Activated naive CD8-positive, alpha-beta T cell treated with anti-CD3 and anti-CD28 coated beads for 36 hours (primary cell): ENCODE data around the gene KRTAP5-7. TPM values are rescaled to one million over a fixed set of nuclear protein-coding genes. Genes with fewer than 3 reads are reported as not detected.
"Not testable (repeated sequence)": the region's sequence is repeated elsewhere in the genome, so short reads cannot be mapped to it uniquely, and the experiment has no call there.

ENCODE experiments used
- DNase-seq: peaks from one replicate; pipeline ENCODE4 v3.0.0; 2021
- H3K27ac Mint-ChIP-seq: one replicate; pipeline ENCODE4 v1.8.0; 2022; ENCODE audit warnings: mild to moderate bottlenecking, moderate library complexity, mixed read lengths
- H3K27me3 Mint-ChIP-seq: one replicate; pipeline ENCODE4 v1.8.0; 2022; ENCODE audit warnings: mild to moderate bottlenecking, mixed read lengths
- H3K36me3 Mint-ChIP-seq: one replicate; pipeline ENCODE4 v1.8.0; 2021; ENCODE audit warnings: mild to moderate bottlenecking, mixed read lengths
- H3K4me1 Mint-ChIP-seq: one replicate; pipeline ENCODE4 v1.8.0; 2021; ENCODE audit warnings: mixed read lengths
- H3K4me3 Mint-ChIP-seq: one replicate; pipeline ENCODE4 v1.8.0; 2022; ENCODE audit warnings: mild to moderate bottlenecking, moderate library complexity, mixed read lengths
- H3K9me3 Mint-ChIP-seq: one replicate; pipeline ENCODE4 v1.8.0; 2022; ENCODE audit warnings: mixed read lengths
- total RNA-seq, 2 experiments: library from RNA; stranded (reverse); gene quantifications; one replicate each; pipeline ENCODE4 v1.2.3, GENCODE V29; 2021

Gene KRTAP5-7
- total RNA-seq, 2 experiments from 2014 or later: not detected

DNA sequence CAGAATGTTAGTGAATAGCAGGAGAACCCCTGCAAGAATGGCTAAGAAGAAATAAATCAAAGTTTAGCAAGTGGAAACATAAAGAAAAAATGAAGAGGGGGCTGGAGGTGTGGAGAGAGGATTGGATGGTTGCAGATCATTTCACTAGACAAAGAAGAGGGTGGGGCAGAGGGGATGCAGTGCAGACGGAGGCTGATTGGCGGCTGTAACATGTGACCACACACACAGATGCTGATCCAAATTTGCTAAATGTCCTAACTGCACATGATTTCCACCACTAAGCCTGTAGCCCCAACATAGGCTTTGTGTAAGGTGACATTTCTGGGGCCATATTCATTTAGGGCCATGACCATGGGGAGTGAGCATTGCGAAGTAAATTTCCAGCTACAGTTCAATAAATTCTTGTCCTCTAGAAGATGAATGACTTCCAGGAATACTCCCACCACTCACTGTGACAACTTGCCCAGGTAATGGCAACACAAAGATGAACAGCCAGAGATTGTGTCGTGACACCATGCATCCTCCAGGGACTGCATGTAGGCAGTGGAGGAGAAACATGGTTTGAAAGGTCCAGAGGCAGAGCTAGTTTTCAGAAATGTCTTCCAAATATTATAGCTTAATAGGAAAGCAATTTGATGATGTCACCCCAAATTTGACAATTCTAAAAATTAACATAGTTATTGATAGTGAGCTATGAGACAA, 48.8 kb downstream of the KRTAP5-7 start:
- no peaks in the 10 kb centered on the region for H3K4me1 Mint-ChIP-seq
- no peak overlapping the region for H3K27ac Mint-ChIP-seq
- DNase-seq: no peak
- H3K36me3 Mint-ChIP-seq: no peaks in the 10 kb centered on the region
- peaks cover 4% of the 10 kb centered on the region for H3K27me3 Mint-ChIP-seq
- no peak overlapping the region for H3K4me3 Mint-ChIP-seq
- H3K9me3 Mint-ChIP-seq: no peaks in the 10 kb centered on the region

DNA sequence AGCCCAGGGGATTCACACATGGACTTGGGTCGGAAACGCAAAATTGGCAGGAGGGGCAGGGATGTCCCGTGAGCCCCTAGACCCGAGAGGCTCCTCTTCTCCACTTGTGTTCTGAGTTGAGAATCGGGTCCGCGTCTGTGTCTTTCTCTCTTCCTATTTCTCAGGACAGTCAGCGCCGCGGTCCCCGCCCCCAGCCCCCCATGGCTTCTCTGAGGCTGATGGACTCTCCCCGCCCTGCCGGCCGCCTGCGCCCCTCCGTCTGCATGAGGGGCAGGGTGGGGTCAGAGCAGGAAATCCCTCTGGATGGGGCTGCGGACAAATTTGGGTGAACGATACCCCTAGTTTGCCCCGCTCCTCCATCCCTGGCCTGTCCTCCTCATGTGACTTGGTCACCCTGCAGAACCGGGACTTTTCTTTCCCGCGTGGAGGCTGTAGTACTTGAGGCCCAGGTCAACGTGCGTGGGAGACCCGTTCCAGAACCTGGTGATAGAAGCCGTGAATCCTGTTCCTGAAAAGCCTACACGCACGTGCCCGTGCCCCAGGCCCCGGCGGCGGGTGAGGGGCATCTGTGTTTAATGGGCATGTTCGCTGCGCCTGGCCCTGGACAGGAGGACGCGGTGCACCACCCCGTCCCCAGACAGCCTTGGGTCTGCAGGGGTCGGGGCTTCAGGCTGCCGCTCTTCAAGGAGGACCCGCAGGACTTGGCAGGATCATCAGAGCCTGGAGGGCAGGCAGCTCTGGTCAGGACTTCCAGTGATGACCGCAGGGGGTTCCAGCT, 49.8 kb downstream of the KRTAP5-7 start:
- DNase-seq, H3K9me3 Mint-ChIP-seq, H3K36me3 Mint-ChIP-seq, H3K27ac Mint-ChIP-seq, H3K4me3 Mint-ChIP-seq, H3K4me1 Mint-ChIP-seq, H3K27me3 Mint-ChIP-seq: not testable (repeated sequence)

DNA sequence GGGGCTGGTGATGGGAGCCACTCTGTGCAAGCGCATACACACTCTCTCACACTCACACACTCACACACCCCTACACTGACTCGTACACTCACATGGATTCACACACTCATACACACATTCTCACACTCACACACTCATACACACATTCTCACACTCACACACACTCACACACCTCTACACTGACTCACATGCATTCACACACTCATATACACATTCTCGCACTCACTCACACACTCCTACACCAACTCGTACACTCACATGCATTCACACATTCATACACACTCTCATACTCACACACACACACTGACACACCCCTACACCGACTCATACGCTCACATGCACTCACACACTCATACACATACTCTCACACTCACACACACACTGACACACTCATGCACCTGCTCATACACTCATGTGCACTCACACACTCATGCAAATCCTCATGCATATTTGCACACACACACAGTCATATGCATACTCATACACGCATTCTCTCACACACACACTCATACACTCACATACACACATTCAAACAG, 50.5 kb downstream of the KRTAP5-7 start:
- Mint-ChIP-seq H3K36me3 (no peaks in the 10 kb centered on the region), H3K9me3 (no peaks in the 10 kb centered on the region), H3K27me3 (peaks cover 8% of the 10 kb centered on the region), H3K4me3 (no peak overlapping the region), H3K4me1 (no peaks in the 10 kb centered on the region), H3K27ac (no peak overlapping the region)
- DNase-seq: no peak

Other genes starting within 250 kb of the KRTAP5-7 start
- 10 to 100 TPM; 77.2 to 87.3 TPM for gene DHCR7, start 78.9 kb upstream of the KRTAP5-7 start, total RNA-seq
- 10 to 100 TPM; 59.9 to 66.8 TPM for gene NADSYN1, start 74.1 kb upstream of the KRTAP5-7 start, total RNA-seq
- not detected for gene KRTAP5-8, start 10.8 kb downstream of the KRTAP5-7 start, total RNA-seq
- not detected for gene KRTAP5-9, start 21.2 kb downstream of the KRTAP5-7 start, total RNA-seq
- not detected for gene KRTAP5-10, start 38.3 kb downstream of the KRTAP5-7 start, total RNA-seq
- not detected for gene KRTAP5-11, start 55.6 kb downstream of the KRTAP5-7 start, total RNA-seq